ENCODE data around the gene BLOC1S1. TPM values are rescaled to one million over a fixed set of nuclear protein-coding genes. Genes with fewer than 3 reads are reported as not detected.

BLOC1S1 gene
- total RNA-seq, 4 donors from 2014 or later: 114 to 167 (median 138) TPM

- peak overlapping the region; percentile 54 for H3K4me3 ChIP-seq (ENCODE audit: low read depth, poor library complexity, severe bottlenecking)
- 3 to 5% methylated on average over 13 of the region's 13 CpGs for WGBS, 2 donors
- DNase-seq (ENCODE audit: low spot score in 2 of 2): no peak
- TF ChIP-seq POLR2A (IDR thresholded peaks at IDR 0.05) (no peak), CTCF (IDR thresholded peaks at IDR 0.05) (no peak)
- intact Hi-C loops (cut with DNase I; ENCODE audit: low total_unique reads): no loop called here
Measured at GRCh38 chr12:55716582-55716957, 724 bp downstream of the BLOC1S1 start.

GRCh38 chr12:55717011-55718007 is 1.5 kb downstream of the BLOC1S1 start:
- WGBS, 2 donors: 21 to 27% methylated on average over 8 of the region's 8 CpGs
- intact Hi-C loops (cut with DNase I; ENCODE audit: low total_unique reads): no loop called here
- no peak for DNase-seq (ENCODE audit: low spot score in 2 of 2)

GRCh38 chr12:55718015-55718414 is 2.2 kb downstream of the BLOC1S1 start:
- WGBS, 2 donors: 30 to 43% methylated on average over 4 of the region's 4 CpGs
- TF ChIP-seq CTCF (IDR thresholded peaks at IDR 0.05): no peak
- no peak for TF ChIP-seq POLR2A (IDR thresholded peaks at IDR 0.05)
- intact Hi-C loops (cut with DNase I; ENCODE audit: low total_unique reads): no loop called here
- no peak for DNase-seq (ENCODE audit: low spot score in 2 of 2)
- H3K4me3 ChIP-seq (ENCODE audit: low read depth, poor library complexity, severe bottlenecking): no peak overlapping the region

More at GRCh38 chr12:55717011-55718007, 1.5 kb downstream of the BLOC1S1 start:
- TF ChIP-seq POLR2A (IDR thresholded peaks at IDR 0.05) (no peak), CTCF (IDR thresholded peaks at IDR 0.05) (no peak)
- no peak overlapping the region for H3K4me3 ChIP-seq (ENCODE audit: low read depth, poor library complexity, severe bottlenecking)

- intact Hi-C loops (cut with DNase I; ENCODE audit: low total_unique reads): no loop called here
- WGBS, 2 donors: 47 to 52% methylated on average over 4 of the region's 4 CpGs
- DNase-seq (ENCODE audit: low spot score in 2 of 2): no peak
- no peak overlapping the region for H3K4me3 ChIP-seq (ENCODE audit: low read depth, poor library complexity, severe bottlenecking)
- TF ChIP-seq POLR2A (IDR thresholded peaks at IDR 0.05): no peak
- no peak for TF ChIP-seq CTCF (IDR thresholded peaks at IDR 0.05)
Measured at GRCh38 chr12:55718624-55719275, 2.9 kb downstream of the BLOC1S1 start.

GRCh38 chr12:55719371-55719770 is 3.5 kb downstream of the BLOC1S1 start:
- WGBS, 2 donors: 62 to 78% methylated on average over 7 of the region's 7 CpGs
- DNase-seq (ENCODE audit: low spot score in 2 of 2): no peak
- intact Hi-C loops (cut with DNase I; ENCODE audit: low total_unique reads): no loop called here
- no peak for TF ChIP-seq CTCF (IDR thresholded peaks at IDR 0.05)
- no peak for TF ChIP-seq POLR2A (IDR thresholded peaks at IDR 0.05)
- H3K4me3 ChIP-seq (ENCODE audit: low read depth, poor library complexity, severe bottlenecking): no peak overlapping the region
